ENCODE measurements around the gene RAD51B.

DNA sequence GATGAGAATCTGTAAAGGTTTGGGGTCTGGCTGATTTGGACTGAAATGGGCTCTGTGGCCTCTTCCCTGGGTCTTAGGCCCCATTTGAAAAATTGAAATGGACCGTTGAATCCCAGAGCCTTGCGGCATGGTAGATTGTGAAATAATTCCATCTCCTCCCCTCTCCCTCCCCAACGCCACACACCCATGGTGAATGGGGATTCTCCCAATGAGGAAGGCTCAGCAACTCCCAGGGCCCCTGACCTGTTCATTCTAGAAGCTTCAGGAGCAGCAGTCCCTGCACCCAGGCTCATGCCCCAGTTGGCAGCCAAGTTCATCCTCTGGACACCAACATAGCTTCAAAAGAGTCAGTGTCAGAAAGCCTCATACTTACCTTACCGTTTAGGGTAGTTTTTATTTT is 755.8 kb downstream of the RAD51B start:
- TF ChIP-seq POLR2A (IDR thresholded peaks at IDR 0.05; ENCODE audit: borderline replicate concordance, extremely low read depth, insufficient read depth, insufficient read length) (no peak), EZH2phosphoT487 (IDR thresholded peaks at IDR 0.05; ENCODE audit: borderline replicate concordance) (no peak), EZH2 (IDR thresholded peaks at IDR 0.05) (no peak)
- TF ChIP-seq, protein P1, sequence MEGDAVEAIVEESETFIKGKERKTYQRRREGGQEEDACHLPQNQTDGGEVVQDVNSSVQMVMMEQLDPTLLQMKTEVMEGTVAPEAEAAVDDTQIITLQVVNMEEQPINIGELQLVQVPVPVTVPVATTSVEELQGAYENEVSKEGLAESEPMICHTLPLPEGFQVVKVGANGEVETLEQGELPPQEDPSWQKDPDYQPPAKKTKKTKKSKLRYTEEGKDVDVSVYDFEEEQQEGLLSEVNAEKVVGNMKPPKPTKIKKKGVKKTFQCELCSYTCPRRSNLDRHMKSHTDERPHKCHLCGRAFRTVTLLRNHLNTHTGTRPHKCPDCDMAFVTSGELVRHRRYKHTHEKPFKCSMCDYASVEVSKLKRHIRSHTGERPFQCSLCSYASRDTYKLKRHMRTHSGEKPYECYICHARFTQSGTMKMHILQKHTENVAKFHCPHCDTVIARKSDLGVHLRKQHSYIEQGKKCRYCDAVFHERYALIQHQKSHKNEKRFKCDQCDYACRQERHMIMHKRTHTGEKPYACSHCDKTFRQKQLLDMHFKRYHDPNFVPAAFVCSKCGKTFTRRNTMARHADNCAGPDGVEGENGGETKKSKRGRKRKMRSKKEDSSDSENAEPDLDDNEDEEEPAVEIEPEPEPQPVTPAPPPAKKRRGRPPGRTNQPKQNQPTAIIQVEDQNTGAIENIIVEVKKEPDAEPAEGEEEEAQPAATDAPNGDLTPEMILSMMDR (IDR thresholded peaks at IDR 0.05 in 2 of 3, conservative IDR thresholded peaks at IDR 0.05 in 1 of 3; ENCODE audit: borderline replicate concordance in 1 of 3, insufficient read depth in 1 of 3, low read depth in 2 of 3, low read length in 2 of 3), result no peak

Measured in HCT116 (cell line).